GM12801 (cell line): Measurements from ENCODE around the gene GTF2H2C.

Experiments used
- TF ChIP-seq, protein P1 (sequence below): IDR thresholded peaks from one replicate; pipeline ENCODE4 v1.5.1; 2011; ENCODE audit warnings: control low read depth; ENCODE audit not compliant: insufficient read length; ENCODE audit errors: extremely low read depth

Gene GTF2H2C

DNA sequence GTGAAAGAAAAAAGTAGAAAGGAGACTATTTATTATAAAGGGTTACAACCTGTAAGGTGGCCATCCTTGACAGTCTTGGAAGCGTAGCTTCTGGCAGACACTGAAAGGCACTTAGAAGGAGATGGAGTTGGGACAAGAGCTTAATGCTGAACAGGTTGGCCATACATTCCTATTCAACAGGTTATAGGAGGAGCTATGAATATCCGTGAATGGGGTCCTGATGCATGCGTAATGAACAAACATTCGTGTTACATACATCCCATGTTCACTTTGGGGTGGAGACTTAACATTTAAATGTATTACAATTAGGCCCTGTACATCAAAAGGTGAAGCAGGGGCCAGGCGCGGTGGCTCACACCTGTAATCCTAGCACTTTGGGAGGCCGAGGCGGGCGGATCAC, 33.3 kb upstream of the GTF2H2C start:
- TF ChIP-seq, protein P1, sequence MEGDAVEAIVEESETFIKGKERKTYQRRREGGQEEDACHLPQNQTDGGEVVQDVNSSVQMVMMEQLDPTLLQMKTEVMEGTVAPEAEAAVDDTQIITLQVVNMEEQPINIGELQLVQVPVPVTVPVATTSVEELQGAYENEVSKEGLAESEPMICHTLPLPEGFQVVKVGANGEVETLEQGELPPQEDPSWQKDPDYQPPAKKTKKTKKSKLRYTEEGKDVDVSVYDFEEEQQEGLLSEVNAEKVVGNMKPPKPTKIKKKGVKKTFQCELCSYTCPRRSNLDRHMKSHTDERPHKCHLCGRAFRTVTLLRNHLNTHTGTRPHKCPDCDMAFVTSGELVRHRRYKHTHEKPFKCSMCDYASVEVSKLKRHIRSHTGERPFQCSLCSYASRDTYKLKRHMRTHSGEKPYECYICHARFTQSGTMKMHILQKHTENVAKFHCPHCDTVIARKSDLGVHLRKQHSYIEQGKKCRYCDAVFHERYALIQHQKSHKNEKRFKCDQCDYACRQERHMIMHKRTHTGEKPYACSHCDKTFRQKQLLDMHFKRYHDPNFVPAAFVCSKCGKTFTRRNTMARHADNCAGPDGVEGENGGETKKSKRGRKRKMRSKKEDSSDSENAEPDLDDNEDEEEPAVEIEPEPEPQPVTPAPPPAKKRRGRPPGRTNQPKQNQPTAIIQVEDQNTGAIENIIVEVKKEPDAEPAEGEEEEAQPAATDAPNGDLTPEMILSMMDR = no peak

DNA sequence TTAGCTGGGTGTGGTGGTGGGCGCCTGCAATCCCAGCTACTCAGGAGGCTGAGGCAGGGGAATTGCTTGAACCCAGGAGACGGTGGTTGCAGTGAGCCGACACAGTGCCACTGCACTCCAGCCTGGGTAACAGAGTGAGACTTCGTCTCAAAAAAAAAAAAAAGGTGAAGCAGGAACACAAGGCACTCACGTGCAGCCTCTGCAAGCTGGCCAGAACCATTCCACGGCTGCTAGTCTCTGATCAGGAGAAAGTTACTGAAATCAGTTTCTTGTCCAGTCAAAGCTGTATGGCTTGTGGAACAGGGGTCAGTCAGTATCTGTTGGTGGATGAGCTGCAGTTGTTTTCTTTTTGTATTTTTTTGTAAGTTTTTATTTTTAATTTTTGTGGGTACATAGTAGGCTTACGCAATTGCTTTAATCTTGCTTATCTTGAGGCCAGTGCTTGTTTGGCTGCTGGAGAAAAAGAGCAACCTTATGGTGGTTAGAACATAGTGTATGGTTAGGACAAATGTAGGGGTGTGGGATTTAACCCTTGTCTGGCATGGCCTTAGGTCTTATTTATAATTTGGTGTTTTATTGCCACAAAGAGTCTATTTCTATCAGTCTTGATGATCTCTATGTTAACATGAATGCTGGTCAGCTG, 32.7 kb upstream of the GTF2H2C start:
- TF ChIP-seq, protein P1 = no peak

DNA sequence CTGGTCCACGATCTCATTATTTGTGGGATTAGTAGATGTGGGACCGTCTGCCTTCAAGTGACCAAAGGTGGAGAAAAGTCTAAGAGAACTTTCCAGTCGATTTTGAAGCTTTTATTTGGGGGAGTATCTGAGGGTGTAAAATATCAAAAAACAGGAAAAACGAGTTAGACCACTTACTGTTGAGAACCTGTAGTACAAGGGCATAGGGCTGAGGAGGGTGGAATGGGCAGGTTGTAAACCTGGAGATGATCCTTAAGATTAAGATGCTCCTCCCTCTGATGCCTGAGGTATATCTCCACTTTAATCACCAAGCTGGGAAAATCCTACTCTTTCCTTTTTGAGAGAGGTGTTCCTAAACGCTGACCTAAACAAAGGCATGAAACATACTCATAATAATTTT, 32.0 kb upstream of the GTF2H2C start:
- TF ChIP-seq, protein P1 = no peak

DNA sequence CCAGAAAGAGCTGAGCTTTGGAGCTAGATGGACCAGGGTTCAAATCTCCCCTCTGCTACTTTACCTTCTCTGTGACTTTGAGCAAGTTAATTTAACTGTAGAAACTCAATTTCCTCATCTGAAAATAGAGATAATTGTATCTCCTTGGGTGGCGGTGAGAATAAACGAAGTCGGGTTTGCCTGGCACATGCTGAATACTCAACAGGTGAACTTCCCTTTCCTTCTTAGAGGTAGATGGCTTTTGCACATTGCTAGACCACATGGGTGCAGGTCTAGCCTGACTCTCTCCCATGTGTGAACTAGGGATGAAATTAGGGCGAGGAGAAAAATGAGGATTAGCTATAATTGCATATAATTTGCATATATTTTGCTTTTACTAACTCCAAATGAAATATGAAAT, 31.4 kb upstream of the GTF2H2C start:
- TF ChIP-seq, protein P1 = no peak

GRCh38 chr5:69530561-69531405, 29.2 kb upstream of the GTF2H2C start:
- TF ChIP-seq, protein P1 = no peak

DNA sequence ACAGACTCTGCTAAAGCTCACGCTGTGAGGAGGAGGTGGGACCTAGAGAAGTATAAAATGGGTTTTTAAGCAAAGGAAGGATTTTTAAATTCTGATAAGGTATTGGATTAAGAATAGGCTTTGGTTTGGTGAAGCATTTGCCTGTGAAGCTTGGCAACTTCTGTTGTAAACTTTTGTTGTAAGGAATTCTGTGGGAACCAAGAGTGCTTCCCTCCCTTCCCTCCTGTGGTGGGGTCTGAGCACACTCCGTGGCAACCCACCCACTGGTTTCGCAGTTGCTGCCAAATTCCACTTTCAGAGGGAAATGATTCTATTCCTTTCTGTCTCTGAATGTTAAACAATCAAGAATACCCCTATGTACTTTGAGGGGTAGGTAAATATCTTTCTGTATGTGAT, 28.6 kb upstream of the GTF2H2C start:
- TF ChIP-seq, protein P1 = no peak
